NCI-H526 (cell line): ENCODE results near the gene USP10.
A peak's percentile ranks its signal among the peaks of the same experiment; 100 is the strongest.
"Not testable (repeated sequence)": the region's sequence is repeated elsewhere in the genome, so short reads cannot be mapped to it uniquely, and the experiment has no call there.

Experiments used
- DNase-seq, 2 experiments: peaks; one replicate each; lab custom pipeline; 2025; lab: John Stamatoyannopoulos, UW

USP10 gene

DNA sequence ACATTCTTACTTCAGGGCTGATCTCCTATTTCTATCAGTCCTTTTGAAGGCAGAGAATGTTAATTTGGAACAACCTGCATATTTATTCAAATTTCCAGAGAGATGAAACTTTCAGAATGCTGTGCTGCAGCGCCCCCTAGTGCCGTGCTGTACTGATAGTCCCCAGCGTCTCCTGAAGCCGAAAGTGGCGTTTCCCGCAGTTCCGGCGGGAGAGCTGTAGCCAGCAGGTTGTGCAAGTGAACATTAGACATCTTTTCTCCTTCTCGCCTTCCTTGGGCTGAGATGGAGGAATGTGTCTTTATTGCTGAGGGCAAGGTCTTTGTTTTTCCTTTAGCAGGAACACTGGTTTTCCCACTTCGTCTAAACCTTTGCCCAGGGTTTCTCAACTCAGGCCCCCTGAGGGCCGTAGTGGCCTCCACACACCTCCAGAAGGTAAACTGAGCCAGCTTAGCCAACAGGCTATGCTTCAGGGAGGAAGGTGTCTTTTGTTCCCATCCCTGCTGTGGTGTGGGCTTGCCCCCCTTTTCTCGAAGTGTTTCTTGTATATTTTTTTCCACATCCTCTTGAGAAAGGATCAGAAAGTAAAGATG, 26.4 kb downstream of the USP10 start:
- DNase-seq = peak; percentile 81 to 90

DNA sequence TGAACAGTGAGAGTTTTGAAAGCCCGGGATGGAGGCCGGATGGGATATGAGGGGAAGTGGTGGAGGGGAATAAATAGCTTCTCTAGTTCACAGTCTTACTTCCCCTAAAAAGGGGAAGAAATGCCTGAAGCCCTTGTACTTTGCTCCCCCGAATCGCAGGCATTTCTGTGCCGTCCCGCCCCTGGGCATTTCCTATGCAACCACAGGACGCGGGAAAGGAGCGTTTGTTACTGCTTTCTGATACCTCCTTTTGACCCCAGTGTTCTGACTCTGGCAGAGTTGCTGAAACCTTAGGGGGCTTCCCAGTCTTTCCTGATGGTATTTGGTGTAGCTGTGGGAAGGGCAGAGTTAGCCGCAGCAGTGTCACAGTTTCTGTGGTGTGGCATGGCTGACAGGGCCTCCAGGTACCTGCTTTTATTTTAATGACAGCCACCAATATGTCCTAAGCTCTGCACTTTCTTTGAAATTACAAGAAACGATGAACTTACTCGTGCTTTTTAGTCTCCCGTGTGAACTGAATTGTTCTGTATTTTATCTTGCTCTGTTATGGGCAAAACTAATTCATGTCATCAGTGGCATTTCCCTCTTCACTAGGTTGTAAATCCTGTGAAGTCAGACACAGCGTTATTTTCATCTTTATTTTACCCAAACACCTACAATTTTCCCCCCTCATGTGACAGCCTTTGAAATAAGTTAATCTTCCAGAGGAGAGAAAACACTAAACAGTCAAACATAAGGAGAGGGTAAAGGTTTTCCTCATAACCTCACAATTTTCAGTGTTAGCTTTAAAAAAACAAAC, 27.1 kb downstream of the USP10 start:
- DNase-seq = no peak

DNA sequence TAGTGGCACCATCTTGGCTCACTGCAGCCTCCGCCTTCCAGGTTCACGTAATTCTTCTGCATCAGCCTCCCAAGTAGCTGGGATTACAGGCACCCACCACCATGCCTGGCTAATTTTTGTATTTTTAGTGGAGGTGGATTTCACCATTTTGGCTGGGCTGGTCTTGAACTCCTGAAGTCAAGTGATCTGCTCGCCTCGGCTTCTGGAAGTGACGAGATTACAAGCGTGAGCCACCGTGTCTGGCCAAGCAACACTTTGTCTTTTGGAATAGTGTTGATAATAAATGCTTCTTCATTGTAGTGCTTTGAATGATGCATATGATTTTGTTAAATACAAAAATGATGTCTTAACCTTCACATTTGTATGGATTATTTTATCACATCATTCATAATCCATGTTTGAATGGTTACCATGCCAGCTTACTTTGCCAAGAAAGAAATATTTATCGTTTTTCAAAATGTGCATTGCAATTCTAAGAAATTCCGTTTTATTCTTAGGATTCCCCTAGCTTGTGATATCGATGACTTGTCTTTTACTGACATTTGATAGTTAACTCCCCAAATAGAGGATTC, 29.1 kb downstream of the USP10 start:
- DNase-seq = no peak

DNA sequence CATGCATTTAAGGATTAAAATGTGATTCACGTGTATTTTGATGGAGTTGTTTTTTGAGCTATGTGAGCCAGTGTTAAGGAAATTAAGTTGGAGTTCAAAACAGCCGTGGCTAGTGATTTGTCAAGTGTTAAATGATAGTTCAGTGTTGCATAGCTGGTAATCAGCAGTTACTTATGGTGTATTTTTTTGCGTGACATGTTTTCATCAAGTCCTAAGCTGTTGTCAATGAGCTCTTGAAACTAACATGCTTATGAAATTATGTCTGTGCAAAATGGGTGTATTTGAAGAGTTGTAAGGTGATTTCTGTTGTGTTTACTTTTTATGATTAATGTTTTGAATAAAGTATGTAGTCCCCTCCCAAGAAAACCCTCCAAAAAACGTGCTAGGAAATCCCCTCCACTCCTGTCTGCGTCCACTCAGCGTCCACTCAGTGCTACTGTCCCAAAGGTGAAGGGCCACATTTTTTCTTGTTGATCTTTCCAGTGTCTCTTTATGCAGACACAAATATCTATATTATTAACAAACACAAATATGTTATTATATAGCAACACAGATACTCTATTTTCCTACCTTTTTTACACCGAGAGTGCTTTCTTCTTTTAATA, 30.0 kb downstream of the USP10 start:
- no peak for DNase-seq

DNA sequence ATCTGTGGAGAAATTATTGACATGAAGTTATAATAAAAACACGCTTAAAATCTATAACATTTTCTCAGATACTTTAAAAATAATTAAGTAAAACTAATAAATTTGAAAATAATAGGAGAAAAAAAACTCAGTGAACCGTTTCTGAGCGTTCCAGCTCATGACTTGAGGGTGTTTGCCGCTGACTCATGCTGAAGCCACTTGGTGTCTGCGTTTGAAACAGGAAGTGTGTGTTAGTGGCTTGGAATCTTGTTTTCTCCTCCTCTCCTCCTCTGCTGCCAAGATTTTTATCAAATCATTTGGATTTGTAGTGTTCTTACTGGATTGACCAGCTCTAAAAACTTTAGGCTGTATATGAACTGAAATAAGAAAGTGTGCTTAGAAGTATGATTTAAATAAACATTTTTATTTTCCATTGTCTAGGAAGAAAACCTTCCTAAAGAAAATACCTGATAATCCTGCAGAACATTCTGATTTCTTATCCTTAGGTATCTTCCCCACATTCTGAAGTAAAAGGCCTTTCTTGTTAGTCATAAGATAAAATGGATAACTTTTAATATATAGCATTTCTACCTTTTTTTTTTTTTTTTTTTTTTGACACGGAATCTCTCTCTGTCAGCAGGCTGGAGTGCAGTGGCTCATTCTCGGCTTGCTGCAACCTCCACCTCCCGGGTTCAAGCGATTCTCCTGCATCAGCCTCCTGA, 30.8 kb downstream of the USP10 start:
- DNase-seq = no peak

DNA sequence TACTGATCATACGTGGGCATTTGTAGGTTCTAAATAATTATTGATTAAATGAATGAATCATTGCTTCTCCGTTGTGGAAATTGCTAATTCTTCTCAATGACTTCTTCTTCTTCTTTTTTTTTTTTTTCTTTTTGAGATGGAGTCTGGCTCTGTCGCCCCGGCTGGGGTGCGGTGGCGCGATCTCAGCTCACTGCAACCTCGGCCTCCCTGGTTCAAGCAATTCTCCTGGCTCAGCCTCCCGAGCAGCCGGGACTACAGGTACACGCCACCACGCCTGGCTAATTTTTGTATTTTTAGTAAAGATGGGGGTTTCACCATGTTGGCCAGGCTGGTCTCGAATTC, 32.5 kb downstream of the USP10 start:
- not testable (repeated sequence) for DNase-seq

DNA sequence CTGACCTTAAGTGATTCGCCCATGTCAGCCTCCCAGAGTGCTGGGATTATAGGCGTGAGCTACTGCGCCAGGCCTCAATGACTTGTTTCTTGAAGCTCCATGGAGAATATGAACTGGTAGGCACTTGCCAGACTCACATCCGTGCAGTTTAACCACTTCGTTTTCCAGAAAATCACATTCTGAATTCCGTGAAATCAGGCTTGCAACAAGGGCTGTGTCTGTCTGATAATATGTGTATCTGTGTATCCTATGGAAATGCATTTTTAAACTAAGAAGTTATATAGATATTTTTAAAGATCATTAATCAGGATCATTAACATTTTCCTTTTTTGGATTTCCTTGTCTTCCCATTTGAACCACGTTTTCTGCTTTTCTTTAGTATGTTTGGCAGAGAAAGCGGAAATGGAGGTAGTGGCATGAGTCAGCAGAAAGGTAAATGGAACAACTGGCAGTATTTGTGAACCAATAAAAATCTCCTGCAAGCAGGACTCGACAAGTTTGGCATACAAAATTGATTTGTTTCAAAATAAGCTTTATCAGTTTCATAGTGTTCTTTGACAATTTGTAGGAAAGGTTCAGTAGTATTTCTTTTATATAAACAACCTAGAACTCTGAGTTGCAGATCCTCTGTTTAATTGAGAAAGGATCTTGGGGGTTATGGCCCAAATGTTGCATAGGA, 33.0 kb downstream of the USP10 start:
- DNase-seq = no peak

DNA sequence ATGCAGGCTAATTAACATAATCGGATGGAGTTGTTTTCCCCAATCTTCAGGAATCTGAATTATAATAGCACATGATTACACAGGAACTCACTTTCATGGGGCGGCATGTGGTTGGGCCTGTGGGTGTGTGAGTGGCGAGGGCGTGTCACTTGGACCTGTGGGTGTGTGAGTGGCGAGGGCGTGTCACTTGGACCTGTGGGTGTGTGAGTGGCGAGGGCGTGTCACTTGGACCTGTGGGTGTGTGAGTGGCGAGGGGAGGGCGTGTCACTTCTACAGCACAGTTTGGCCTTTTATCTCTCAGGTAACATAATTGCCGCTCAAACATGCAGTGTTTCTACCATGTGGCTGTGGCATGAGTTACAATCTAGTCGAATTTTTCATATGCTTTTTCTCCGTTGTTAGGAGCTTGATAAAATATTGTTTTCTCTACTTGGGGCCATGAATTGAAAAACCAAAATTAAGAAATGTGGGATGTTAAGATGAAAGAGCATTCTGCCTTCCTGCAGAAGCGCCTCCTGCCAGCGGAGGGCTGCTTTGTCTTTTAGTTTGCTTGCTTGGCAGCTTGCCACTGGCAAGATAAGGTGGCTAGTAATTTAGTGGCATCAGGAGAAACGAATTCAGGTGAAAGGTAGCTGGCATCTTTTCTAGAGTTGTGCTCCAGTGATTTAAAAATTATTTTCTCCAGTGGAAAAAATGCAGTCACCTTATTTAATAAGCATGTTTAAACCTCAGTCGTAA, 36.2 kb downstream of the USP10 start:
- DNase-seq = no peak

DNA sequence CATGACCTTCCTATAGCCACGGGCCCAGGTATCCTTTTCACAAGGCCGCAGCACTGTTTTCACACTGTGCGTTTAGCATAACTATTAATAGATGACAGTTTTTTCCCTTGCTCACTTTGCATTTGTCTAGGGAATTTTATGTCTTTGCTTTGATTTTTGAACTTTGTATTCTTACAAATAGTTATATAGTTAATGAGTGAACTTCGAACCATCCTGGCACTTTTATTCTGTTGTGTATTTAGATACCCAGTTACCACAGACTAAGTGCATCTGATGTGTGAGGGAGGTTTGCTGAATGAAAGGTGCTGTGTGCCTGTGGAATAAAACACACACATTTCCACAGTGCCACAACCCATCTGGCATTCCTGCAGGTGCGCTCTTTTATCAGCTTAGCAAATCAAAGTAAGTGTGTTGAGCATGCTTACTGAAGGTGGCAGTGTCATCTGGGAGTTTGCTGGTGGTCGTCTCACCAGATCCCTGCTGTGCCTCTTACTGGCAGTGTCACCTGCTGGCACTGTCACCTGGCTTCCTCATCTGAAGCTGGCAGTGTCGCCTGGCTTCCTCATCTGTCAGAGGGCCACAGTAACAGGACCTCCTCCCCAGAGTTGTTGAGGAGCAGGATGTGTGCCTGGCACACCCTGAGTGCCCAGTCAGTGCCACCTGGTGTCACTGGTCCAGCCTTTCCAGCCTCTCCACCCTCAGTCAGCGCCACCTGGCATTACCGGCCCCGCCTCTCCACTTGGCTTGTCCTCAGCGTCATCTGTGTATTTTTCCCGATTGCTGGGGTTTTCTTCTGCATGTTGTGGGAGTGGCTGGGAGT, 37.6 kb downstream of the USP10 start:
- no peak for DNase-seq

DNA sequence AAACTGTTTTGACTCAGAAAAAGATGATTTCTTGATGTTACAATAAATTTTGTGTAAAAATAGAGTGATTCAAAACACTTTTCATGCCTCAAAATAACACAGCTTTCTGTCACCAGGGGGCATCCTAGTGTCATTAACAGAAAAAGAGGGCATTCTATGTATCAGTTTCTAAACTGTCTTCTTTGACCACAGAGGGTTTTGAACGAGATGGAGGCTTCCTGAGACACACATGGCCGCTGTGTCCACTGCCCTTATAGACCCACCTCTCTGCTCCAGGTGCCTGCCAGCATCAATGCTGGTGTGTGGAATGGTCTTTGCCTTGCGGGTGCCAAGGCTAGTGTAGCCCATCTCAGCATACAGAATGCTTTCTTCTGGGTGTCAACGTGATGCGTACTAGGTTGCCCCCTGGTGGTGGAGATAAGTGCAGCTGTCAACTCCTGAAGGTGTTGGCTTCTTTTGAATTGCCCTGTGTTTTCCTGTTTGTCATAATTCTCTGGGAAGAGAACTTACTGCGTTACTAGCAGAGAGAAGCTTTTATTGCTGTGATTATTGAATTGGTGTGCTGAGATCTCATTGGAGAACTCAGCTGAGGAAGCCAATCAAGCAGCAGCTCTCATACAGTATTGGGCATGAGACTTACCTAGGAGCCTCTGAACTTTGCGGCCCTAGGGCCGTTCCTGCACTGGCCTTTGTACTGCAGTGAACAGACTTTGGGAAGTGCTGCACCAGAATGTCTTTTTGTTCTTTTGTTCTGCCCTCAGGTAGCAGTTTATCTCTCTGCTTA, 38.6 kb downstream of the USP10 start:
- peak; percentile 25 to 77 for DNase-seq

DNA sequence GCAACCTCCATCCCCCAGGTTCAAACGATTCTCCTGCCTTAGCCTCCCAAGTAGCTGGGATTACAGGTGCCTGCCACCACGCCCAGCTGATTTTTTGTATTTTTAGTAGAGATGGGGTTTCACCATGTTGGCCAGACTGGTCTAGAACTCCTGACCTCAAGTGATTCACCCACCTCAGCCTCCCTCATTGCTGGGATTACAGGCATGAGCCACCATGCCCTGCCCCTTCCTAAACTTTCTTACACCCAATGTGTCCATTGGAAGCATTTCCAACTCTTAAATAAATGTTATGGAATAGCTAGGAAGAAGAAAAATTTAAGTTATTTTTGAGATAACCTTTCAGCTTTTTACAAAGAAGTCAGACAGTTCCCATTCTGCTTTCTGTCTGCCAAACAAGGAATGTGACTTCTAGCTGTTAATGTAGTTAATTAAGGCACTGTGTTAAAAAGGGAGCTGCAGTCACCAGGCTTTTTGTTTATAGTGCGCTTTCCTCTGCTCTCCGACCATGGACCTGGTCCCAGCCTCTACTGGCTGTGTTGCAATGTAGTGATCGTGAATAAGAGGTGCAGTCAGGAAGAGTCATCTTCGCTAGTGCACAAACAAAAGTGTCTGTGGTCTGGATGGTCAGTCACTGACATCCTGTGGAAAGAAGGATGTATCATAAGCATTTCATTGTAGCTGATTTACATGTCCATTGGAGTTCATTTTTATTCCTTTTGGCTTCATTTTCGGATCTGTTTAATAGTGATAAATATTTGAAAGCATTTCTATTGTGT, 39.7 kb downstream of the USP10 start:
- DNase-seq = no peak

DNA sequence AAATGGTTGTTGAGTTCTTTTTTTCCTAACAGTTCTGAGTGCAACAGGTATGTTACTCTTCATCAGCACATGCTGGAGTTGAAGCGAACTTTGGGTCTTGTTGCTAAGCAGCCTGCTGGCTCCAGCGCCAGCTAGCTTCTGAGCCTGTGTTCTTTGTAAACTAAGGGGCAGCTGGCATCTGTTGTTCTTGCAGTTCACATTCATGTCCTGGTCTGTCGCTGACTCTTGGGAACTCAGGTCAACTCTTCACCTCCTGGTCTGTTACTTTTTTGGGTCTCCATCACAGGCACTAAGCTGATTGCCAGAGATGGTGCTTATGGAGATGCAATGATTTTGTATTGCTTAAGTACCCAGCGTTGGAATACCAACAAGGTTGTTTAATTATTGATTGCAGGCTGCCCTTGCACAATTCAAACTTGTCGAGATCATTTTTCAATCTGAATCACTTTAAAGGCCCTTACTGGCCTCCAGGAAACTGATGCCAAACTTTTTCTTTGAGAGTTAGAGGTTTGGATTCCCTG, 40.9 kb downstream of the USP10 start:
- no peak for DNase-seq

DNA sequence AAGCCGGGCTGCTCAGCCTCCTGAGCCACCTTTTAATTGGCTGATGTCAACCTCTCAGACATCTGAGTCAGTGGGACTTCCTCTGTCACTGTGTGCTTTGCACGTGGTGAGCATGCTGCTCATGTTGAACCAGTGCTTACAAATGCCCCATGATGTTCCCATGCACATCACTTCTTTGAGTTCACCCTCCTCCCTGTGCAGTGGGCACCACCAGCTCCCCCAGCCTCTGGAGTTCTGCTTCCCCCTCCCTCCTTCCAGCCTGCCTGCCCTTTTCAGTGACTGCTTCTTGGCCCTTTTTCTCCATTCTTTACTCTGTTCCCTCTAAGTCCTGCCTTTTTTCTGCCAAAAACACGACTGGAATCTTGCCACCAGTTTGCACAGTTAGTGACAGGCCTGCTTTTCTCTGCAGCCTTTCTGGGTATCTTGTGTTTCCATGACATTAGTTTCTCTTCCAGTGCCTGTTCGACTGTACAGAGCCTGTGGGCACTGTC, 41.6 kb downstream of the USP10 start:
- DNase-seq = no peak

DNA sequence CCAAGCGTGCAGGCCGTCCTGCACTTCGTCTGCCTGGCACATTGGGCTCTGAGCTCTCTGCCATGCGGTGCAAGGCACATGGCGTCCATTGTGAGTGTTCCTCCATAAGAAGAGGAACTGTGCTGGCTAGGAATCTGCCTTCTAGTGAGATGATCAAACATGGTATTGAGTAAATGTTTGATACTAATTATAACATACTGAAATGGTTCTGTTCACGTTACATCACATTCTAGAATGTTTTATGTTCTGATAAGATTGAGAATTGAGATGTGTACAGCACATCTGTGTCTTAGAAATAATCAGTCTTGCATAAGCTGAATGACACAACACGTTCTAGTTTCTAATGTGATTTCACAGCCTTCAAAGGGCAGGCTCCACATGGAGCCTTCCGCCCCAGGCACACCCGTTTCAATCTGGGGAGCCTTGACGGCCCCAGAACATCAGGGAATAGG, 42.9 kb downstream of the USP10 start:
- DNase-seq = no peak

DNA sequence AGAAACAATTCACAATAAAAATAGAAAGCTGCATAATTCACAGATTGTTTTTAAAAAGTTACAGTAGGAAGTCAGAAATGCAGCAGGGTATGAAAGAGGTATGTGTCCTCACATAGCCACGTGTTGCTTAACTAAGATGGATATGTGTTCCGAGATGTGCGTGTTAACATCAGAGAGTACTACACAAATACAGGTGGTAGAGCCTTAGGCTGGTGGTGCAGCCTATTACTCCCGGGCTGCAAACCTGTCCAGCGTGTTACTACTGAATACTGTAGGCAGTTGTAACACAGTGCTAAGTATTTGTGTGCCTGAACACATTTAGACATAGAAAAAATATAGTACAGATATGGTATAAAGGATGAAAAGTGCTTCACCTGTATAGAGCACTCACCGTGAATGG, 46.4 kb downstream of the USP10 start:
- DNase-seq = no peak

DNA sequence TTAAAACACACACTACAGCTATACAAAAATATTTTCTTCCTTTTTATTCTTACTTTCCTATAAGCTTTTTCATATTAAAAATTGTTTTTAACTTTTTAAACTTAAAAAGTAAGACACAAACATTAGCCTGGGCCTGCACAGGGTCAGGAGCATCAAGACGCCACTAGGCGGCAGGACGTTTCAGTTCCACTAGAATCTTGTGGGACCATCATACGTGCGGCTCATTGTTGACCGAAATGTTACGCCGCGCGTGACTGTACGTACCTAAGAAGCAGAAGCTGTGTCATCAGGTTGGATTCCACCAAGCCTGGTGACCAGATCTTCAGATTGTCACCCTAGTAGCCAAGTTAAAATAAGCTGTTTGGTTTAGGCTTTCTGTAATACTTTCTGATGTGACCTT, 47.1 kb downstream of the USP10 start:
- no peak for DNase-seq

DNA sequence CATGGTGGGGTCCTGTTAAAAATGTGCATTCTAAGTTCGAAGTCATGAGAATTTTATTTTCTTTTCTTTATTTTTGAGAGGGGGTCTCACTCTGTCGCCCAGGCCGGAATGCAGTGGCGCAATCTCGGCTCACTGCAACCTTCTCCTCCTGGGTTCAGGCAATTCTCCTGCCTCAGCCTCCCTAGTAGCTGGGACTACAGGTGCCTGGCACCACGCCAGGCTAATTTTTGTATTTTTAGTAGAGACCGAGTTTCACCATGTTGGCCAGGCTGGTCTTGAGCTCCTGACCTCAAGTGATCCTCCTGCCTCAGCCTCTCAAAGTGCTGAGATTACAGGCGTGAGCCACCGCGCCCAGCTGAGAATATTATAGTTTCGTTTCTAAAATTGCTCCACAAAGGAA, 48.4 kb downstream of the USP10 start:
- not testable (repeated sequence) for DNase-seq

DNA sequence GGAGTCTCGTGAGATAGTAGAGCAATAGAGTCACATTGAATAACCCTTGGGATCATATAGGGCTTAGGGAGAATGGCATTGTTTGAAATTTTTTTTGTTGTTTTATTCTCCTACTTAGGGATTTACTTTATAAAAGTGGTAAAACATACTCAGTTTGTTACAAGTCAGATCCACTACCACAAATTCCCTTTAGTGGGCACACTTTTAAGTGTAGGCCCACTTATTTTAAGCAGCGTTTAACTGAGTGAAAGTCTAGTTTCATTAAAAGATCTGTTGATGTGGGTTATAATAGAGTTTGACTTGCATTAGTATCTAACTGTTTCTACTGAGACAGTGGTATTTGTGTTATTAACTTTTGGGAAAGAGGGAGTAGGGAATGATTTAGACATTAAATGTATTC, 49.3 kb downstream of the USP10 start:
- DNase-seq = no peak
